Hippocampal formation (tissue), 2 donors: Measurements from ENCODE around the gene RAD23A.
"Not testable (repeated sequence)": the region's sequence is repeated elsewhere in the genome, so short reads cannot be mapped to it uniquely, and the experiment has no call there.

ENCODE experiments used
- DNase-seq, 2 donors: peaks; one replicate each; lab custom pipeline; 2025; lab: John Stamatoyannopoulos, UW

The RAD23A gene

GRCh38 chr19:12945479-12946091, at the start of gene RAD23A:
RAD23A (plus strand) TSS chr19:12945862; CDS start chr19:12945949, 87 bp downstream.
- DNase-seq: peak in 1 of 2 donors; percentile 86

- no peak for DNase-seq
Measured at GRCh38 chr19:12896460-12896859, 49.2 kb upstream of the RAD23A start.

- no peak for DNase-seq
Measured at GRCh38 chr19:12899891-12900518, 45.7 kb upstream of the RAD23A start.

- DNase-seq: no peak
Measured at GRCh38 chr19:12907166-12907565, 38.5 kb upstream of the RAD23A start.

- DNase-seq: no peak
Measured at GRCh38 chr19:12912571-12912970, 33.1 kb upstream of the RAD23A start.

GRCh38 chr19:12913011-12913561, 32.6 kb upstream of the RAD23A start:
- peak; percentile 74 to 85 for DNase-seq

GRCh38 chr19:12913851-12914690, 31.6 kb upstream of the RAD23A start:
- DNase-seq: peak; percentile 14 to 15

GRCh38 chr19:12915860-12916259, 29.8 kb upstream of the RAD23A start:
- not testable (repeated sequence) for DNase-seq

GRCh38 chr19:12918253-12918652, 27.4 kb upstream of the RAD23A start:
- DNase-seq: no peak

- no peak for DNase-seq
Measured at GRCh38 chr19:12921047-12921446, 24.6 kb upstream of the RAD23A start.

GRCh38 chr19:12922959-12923358, 22.7 kb upstream of the RAD23A start:
- DNase-seq: no peak

GRCh38 chr19:12924621-12925310, 20.9 kb upstream of the RAD23A start:
- no peak for DNase-seq

- DNase-seq: no peak
Measured at GRCh38 chr19:12930002-12930645, 15.5 kb upstream of the RAD23A start.

GRCh38 chr19:12932392-12933286, 13.0 kb upstream of the RAD23A start:
- no peak for DNase-seq

GRCh38 chr19:12933287-12934072, 12.2 kb upstream of the RAD23A start, which contains the start of gene FARSA:
FARSA (minus strand) TSS chr19:12933711; CDS start chr19:12933696, 15 bp downstream.
- peak; percentile 92 to 94 for DNase-seq

- no peak for DNase-seq
Measured at GRCh38 chr19:12935071-12935470, 10.6 kb upstream of the RAD23A start.

- no peak for DNase-seq
Measured at GRCh38 chr19:12936582-12936981, 9.1 kb upstream of the RAD23A start.

- DNase-seq: no peak
Measured at GRCh38 chr19:12937093-12937926, 8.4 kb upstream of the RAD23A start.
